Measurements from ENCODE around the gene FAM114A1.

DNA sequence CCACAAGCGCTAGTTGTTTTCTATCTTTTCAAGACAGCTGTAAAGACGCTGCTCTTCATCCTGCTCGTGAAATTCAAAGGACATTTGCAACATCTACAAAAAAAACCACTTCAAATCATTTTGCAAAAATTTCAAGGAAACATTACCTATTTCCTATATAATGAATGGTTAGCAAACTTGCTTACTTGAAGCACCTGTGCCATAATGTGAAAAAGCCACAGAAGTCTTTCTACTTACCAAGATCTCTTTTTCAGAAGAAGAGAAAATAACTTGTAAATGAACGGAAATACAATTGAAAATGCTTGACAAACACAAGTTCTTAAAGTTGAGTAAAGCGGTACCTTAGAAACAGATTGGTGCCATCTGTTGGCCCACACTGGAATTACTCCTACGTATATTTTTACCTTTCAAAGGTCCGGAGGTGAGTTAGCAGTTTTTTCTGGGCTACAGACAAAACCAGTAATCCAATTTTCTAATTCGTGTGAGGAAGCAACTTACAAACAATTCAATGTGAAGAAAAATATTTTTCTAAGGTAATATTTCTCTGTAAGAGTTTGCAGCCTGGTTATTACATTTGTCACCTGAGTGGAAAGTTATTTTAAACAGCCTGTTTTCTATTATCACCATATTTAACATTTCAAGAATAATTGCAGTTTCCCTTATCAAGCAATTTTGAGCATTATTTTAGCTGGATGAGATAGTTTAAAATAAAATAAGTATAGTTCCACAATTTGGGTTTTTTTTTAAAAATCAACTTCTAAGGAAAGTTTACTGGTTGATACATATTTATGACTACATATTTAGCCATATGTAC is 10.9 kb upstream of the FAM114A1 start, which contains the start of gene TLR6:
- TF ChIP-seq SIN3A (IDR thresholded peaks at IDR 0.05; ENCODE audit: borderline replicate concordance, insufficient read depth, low read length) (no peak), POLR2AphosphoS5 (IDR thresholded peaks at IDR 0.05; ENCODE audit: low read depth, low read length) (no peak), FOXP2 (optimal IDR thresholded peaks at IDR 0.05; ENCODE audit: borderline replicate concordance, extremely low read depth, extremely low read length, insufficient read depth) (no peak), TAF1 (IDR thresholded peaks at IDR 0.05; ENCODE audit: borderline replicate concordance, insufficient read depth, low read length) (no peak)
